Muscle of back (tissue), 11 donors: ENCODE measurements around the gene MEIOSIN. TPM values are rescaled to one million over a fixed set of nuclear protein-coding genes. Genes with fewer than 3 reads are reported as not detected.
"Not testable (repeated sequence)": the region's sequence is repeated elsewhere in the genome, so short reads cannot be mapped to it uniquely, and the experiment has no call there.

Experiments
- DNase-seq, 3 donors: peaks; one replicate each; pipeline versions ENCODE4 v3.0.0 to v3.0.0-alpha.2; 2013
- polyA plus RNA-seq, 10 donors: library from polyadenylated mRNA; unstranded; fragments of 120-200 nt; gene quantifications; one replicate each; pipeline ENCODE4 v1.2.1, GENCODE V29; 2013; ENCODE audit not compliant: insufficient read length in 10 of 10

Gene MEIOSIN
- polyA plus RNA-seq, 10 donors, result 0.09 to 0.14 TPM; not detected in 8

GRCh38 chr19:45798995-45799517 is 65.8 kb downstream of the MEIOSIN start:
- peak; percentile 68 to 87 (median 73) for DNase-seq

- DNase-seq, result not testable (repeated sequence)
These were observed 66.3 kb downstream of the MEIOSIN start for GRCh38 chr19:45799541-45799940.

GRCh38 chr19:45800070-45800553 is 66.9 kb downstream of the MEIOSIN start:
- no peak for DNase-seq

- no peak for DNase-seq
These were observed 68.5 kb downstream of the MEIOSIN start for GRCh38 chr19:45801603-45802175.

GRCh38 chr19:45804140-45804958 is 71.1 kb downstream of the MEIOSIN start:
- no peak for DNase-seq

GRCh38 chr19:45804959-45805230 is 71.7 kb downstream of the MEIOSIN start:
- DNase-seq, result no peak

GRCh38 chr19:45805719-45806118 is 72.5 kb downstream of the MEIOSIN start:
- no peak for DNase-seq

- DNase-seq, result peak in 1 of 3 donors; percentile 57
These were observed 76.5 kb downstream of the MEIOSIN start for GRCh38 chr19:45809643-45810159.

- no peak for DNase-seq
These were observed 79.1 kb downstream of the MEIOSIN start for GRCh38 chr19:45812297-45812696.

Other genes with a start within 250 kb of the MEIOSIN start
- 100 to 1,000 TPM in 9 of 10 donors, 10 to 100 TPM in 1; 74.9 to 142 (median 129) TPM for gene RTN2, start 236.4 kb upstream of the MEIOSIN start, polyA plus RNA-seq
- gene PPM1N, start 235.0 kb upstream of the MEIOSIN start, polyA plus RNA-seq, result 1 to 10 TPM in 3 of 10 donors, under 1 TPM in 7; 0.66 to 2.4 (median 0.77) TPM
- 10 to 100 TPM; 45.7 to 65.7 (median 55.6) TPM for gene VASP, start 226.0 kb upstream of the MEIOSIN start, polyA plus RNA-seq
- gene OPA3, start 148.6 kb upstream of the MEIOSIN start, polyA plus RNA-seq, result 1 to 10 TPM; 5.6 to 7.8 (median 6.3) TPM
- 1 to 10 TPM; 1.4 to 3.6 (median 2.6) TPM for gene GPR4, start 131.2 kb upstream of the MEIOSIN start, polyA plus RNA-seq
- 10 to 100 TPM in 5 of 10 donors, 1 to 10 TPM in 5; 8.2 to 18.0 (median 10.1) TPM for gene EML2, start 94.0 kb upstream of the MEIOSIN start, polyA plus RNA-seq
- gene GIPR, start 65.2 kb upstream of the MEIOSIN start, polyA plus RNA-seq, result 1 to 10 TPM in 2 of 10 donors, under 1 TPM in 6, not detected in 2; 0.14 to 4.1 (median 0.48) TPM
- gene SNRPD2, start 41.5 kb upstream of the MEIOSIN start, polyA plus RNA-seq, result 100 to 1,000 TPM; 206 to 339 (median 266) TPM
- 1 to 10 TPM; 2.1 to 4.5 (median 3.4) TPM for gene QPCTL, start 40.8 kb upstream of the MEIOSIN start, polyA plus RNA-seq
- 10 to 100 TPM in 6 of 10 donors, 1 to 10 TPM in 4; 8.3 to 15.3 (median 10.3) TPM for gene FBXO46, start 2.5 kb upstream of the MEIOSIN start, polyA plus RNA-seq
- 10 to 100 TPM; 11.3 to 23.2 (median 17.4) TPM for gene SIX5, start 35.8 kb downstream of the MEIOSIN start, polyA plus RNA-seq
- gene DMPK, start 49.1 kb downstream of the MEIOSIN start, polyA plus RNA-seq, result 100 to 1,000 TPM; 173 to 304 (median 270) TPM
- gene DMWD, start 59.4 kb downstream of the MEIOSIN start, polyA plus RNA-seq, result 10 to 100 TPM; 31.8 to 47.7 (median 38.3) TPM
- gene RSPH6A, start 81.9 kb downstream of the MEIOSIN start, polyA plus RNA-seq, result not detected
- 10 to 100 TPM; 34.2 to 42.1 (median 35.2) TPM for gene SYMPK, start 129.7 kb downstream of the MEIOSIN start, polyA plus RNA-seq
- gene FOXA3, start 130.9 kb downstream of the MEIOSIN start, polyA plus RNA-seq, result not detected
- 10 to 100 TPM; 10.2 to 19.7 (median 13.3) TPM for gene IRF2BP1, start 152.7 kb downstream of the MEIOSIN start, polyA plus RNA-seq
- gene MYPOP, start 169.2 kb downstream of the MEIOSIN start, polyA plus RNA-seq, result 1 to 10 TPM; 2.8 to 4.4 (median 3.7) TPM
- gene NANOS2, start 181.3 kb downstream of the MEIOSIN start, polyA plus RNA-seq, result not detected
- 1 to 10 TPM; 2.8 to 5.5 (median 4.0) TPM for gene NOVA2, start 240.4 kb downstream of the MEIOSIN start, polyA plus RNA-seq